Loucy (cell line): ENCODE data around the gene PHKB.

Experiments used
- EZH2phosphoT487 ChIP-seq: fragments of 200-600 bp; IDR thresholded peaks from 2 replicates; pipeline ENCODE4 v1.6.1; 2018; ENCODE audit warnings: antibody characterized with exemption, mild to moderate bottlenecking, moderate library complexity, borderline replicate concordance
- TF ChIP-seq, protein P1 (sequence below): fragments of 200-600 bp; sonication (generic); conservative IDR thresholded peaks from 2 replicates; pipeline ENCODE4 v1.5.1; 2014; ENCODE audit warnings: mild to moderate bottlenecking, antibody characterized with exemption, low read length

DNA sequence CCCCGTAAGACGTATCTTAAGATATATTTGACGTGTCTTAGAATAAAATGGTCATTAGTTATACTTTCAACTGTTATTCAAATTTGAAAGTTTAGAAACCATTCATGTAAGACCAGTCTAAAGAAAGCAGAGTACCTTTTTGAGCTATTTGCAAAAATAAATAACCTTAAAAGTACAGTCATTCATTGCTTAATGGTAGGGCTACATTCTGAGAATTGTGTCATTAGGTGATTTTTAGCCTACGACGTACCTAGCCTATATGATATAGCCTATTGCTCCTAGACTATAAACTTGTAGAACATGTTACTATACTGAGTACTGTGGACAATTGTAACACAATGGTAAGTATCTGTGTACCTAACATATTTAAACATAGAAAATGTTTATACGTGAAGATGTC is 139.2 kb downstream of the PHKB start:
- TF ChIP-seq, protein P1, sequence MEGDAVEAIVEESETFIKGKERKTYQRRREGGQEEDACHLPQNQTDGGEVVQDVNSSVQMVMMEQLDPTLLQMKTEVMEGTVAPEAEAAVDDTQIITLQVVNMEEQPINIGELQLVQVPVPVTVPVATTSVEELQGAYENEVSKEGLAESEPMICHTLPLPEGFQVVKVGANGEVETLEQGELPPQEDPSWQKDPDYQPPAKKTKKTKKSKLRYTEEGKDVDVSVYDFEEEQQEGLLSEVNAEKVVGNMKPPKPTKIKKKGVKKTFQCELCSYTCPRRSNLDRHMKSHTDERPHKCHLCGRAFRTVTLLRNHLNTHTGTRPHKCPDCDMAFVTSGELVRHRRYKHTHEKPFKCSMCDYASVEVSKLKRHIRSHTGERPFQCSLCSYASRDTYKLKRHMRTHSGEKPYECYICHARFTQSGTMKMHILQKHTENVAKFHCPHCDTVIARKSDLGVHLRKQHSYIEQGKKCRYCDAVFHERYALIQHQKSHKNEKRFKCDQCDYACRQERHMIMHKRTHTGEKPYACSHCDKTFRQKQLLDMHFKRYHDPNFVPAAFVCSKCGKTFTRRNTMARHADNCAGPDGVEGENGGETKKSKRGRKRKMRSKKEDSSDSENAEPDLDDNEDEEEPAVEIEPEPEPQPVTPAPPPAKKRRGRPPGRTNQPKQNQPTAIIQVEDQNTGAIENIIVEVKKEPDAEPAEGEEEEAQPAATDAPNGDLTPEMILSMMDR, result no peak
- no peak for TF ChIP-seq EZH2phosphoT487
